HTERT RPE-1 (cell line): ENCODE data around the gene ST6GAL2.

Source experiments
- in situ Hi-C: fragments of 300-500 bp; cut with MboI; formaldehyde crosslinking; loops from 4 replicates; pipeline ENCODE4 v1.14.3; 2020; ENCODE audit warnings: low sequenced_read_pairs

Gene ST6GAL2

GRCh38 chr2:106864051-106864450 lies 21.9 kb downstream of the ST6GAL2 start:
- in situ Hi-C loops = no loop called here

GRCh38 chr2:106863387-106863786 lies 22.6 kb downstream of the ST6GAL2 start:
- in situ Hi-C loops = no loop called here

GRCh38 chr2:106859498-106859897 lies 26.5 kb downstream of the ST6GAL2 start:
- in situ Hi-C loops = no loop called here

- in situ Hi-C loops = no loop called here
Observed at GRCh38 chr2:106858810-106859209, 27.2 kb downstream of the ST6GAL2 start.

- in situ Hi-C loops = no loop called here
Observed at GRCh38 chr2:106857882-106858478, 28.0 kb downstream of the ST6GAL2 start.

GRCh38 chr2:106853631-106854030 lies 32.3 kb downstream of the ST6GAL2 start:
- in situ Hi-C loops = no loop called here

GRCh38 chr2:106851881-106852501 lies 34.0 kb downstream of the ST6GAL2 start:
- in situ Hi-C loops = no loop called here

GRCh38 chr2:106851087-106851874 lies 34.7 kb downstream of the ST6GAL2 start:
- in situ Hi-C loops = no loop called here

- in situ Hi-C loops = no loop called here
Observed at GRCh38 chr2:106849253-106849652, 36.7 kb downstream of the ST6GAL2 start.

- in situ Hi-C loops = no loop called here
Observed at GRCh38 chr2:106847366-106847765, 38.6 kb downstream of the ST6GAL2 start.

GRCh38 chr2:106845716-106846115 lies 40.3 kb downstream of the ST6GAL2 start:
- in situ Hi-C loops = no loop called here

- in situ Hi-C loops = no loop called here
Observed at GRCh38 chr2:106843910-106844250, 42.1 kb downstream of the ST6GAL2 start.

GRCh38 chr2:106843001-106843909 lies 42.7 kb downstream of the ST6GAL2 start:
- in situ Hi-C loops = no loop called here

GRCh38 chr2:106841886-106842645 lies 43.9 kb downstream of the ST6GAL2 start:
- in situ Hi-C loops = no loop called here

GRCh38 chr2:106840818-106841217 lies 45.1 kb downstream of the ST6GAL2 start:
- in situ Hi-C loops = no loop called here

GRCh38 chr2:106839849-106840595 lies 45.9 kb downstream of the ST6GAL2 start:
- in situ Hi-C loops = no loop called here

GRCh38 chr2:106833256-106833655 lies 52.7 kb downstream of the ST6GAL2 start:
- in situ Hi-C loops = no loop called here

- in situ Hi-C loops = no loop called here
Observed at GRCh38 chr2:106831816-106832569, 54.0 kb downstream of the ST6GAL2 start.

- in situ Hi-C loops = no loop called here
Observed at GRCh38 chr2:106831241-106831640, 54.7 kb downstream of the ST6GAL2 start.
